ENCODE data around the gene TRAF3. TPM values are rescaled to one million over a fixed set of nuclear protein-coding genes. Genes with fewer than 3 reads are reported as not detected.

TRAF3 gene
- total RNA-seq, 2 experiments from 2014 or later: 28.9 to 31.0 TPM

DNA sequence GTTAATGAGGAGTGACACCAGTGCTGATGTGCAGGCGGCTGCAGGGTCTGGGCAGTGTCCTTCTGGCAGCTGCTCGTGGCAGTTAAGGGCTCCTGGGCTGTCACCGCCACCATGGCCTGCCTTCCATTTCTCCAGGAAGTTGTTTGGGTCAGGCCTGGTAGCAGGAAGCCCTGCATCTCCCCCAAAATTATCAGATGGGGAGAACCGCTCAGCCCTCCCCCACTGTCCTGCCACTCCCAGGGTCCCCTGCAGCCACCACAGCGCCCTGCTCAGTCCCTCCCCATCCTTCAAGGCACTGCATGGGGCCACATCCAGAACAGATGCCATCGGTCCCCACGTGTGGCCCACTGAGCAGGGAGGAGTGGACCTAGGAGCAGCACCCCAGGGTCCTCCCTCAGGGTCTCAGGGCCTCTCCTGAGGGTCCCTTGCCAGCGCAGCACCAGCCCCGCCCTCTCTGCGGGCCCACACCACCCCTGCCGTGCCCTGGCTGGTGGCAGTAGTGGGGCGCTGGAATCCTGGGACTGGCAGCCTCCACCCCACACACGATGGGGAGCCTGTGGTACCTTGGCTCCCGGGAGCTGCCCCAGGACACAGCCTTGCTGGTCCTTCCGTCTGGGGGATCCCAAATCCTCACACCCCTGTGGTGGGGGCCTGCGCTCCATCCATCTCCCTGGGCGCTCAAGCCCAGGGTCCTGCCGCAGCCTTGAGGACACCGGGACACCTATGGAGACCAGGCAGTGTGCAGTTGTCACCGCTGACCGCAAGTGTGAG lies 134.9 kb downstream of the TRAF3 start:
- Mint-ChIP-seq H3K27me3 (ENCODE audit: low read depth) (no peaks in the 10 kb centered on the region), H3K27ac (no peak overlapping the region), H3K9me3 (ENCODE audit: insufficient read depth) (no peaks in the 10 kb centered on the region), H3K4me1 (ENCODE audit: low read depth) (peaks cover 4% of the 10 kb centered on the region), H3K36me3 (ENCODE audit: low read depth) (no peaks in the 10 kb centered on the region), H3K4me3 (no peak overlapping the region)
- DNase-seq: no peak
- ChIA-PET CTCF (no interaction called here), POLR2A (no interaction called here)
- ATAC-seq: no peak

DNA sequence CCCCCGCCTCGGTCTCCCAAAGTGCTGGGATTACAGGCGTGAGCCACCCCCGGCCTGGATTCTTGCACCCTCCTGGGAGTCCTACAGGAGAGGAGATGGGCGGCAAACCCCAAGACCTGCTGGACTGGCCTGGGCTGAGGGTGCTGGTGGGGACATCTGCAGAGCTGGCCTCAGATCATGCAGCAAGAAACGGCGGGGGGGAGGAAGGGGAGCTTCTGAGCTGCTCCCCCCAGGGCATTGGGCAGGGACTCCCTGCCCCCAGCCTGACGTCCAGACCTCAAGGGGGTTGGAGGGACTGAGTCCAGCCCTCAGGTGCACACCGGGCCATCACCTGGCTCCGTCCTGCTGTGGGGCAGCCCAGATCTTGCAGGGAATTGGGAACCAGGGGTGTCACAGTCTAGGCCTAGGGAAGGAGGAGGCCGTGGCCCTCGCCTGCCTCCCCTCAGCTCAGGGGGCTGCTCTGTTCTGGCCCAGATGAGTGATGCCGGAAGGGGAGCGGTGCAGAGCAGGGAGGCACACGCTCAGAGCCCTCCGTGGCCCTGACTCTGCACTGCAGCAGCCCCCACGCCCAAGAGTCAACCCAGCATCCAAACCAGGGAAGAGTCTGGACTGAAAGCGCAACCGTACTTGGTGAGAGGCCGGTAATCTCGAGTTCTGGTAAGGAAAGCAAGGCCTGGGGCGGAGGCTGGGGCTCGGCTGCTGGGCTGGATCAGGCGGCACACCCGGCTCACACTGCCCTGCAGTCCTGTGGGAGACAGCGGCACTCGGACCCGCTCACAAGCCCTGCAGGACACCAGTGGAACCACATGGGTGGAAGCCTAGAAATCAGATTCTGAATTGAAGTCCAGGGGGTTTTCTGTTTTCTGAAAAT lies 136.3 kb downstream of the TRAF3 start:
- no peaks in the 10 kb centered on the region for H3K36me3 Mint-ChIP-seq (ENCODE audit: low read depth)
- ATAC-seq (no peak), DNase-seq (no peak)
- no peaks in the 10 kb centered on the region for H3K9me3 Mint-ChIP-seq (ENCODE audit: insufficient read depth)
- no peak overlapping the region for H3K27ac Mint-ChIP-seq
- ChIA-PET POLR2A (no interaction called here), CTCF (no interaction called here)
- no peak overlapping the region for H3K4me3 Mint-ChIP-seq
- no peaks in the 10 kb centered on the region for H3K27me3 Mint-ChIP-seq (ENCODE audit: low read depth)
- H3K4me1 Mint-ChIP-seq (ENCODE audit: low read depth): peaks cover 9% of the 10 kb centered on the region

- POLR2A ChIA-PET: no interaction called here
- Mint-ChIP-seq H3K9me3 (ENCODE audit: insufficient read depth) (no peaks in the 10 kb centered on the region), H3K27me3 (ENCODE audit: low read depth) (no peaks in the 10 kb centered on the region), H3K4me3 (no peak overlapping the region), H3K36me3 (ENCODE audit: low read depth) (no peaks in the 10 kb centered on the region), H3K4me1 (ENCODE audit: low read depth) (peaks cover 9% of the 10 kb centered on the region), H3K27ac (no peak overlapping the region)
- CTCF ChIA-PET: interaction anchor here (1.3 kb wide), 1 partner anchor 221 kb away, joined by 9 read pairs; no protein-coding TSS in a partner anchor
- ATAC-seq (no peak), DNase-seq (no peak)
Observed at GRCh38 chr14:102914474-102915291, 137.4 kb downstream of the TRAF3 start.

- ATAC-seq (no peak), DNase-seq (no peak)
- no peaks in the 10 kb centered on the region for H3K27me3 Mint-ChIP-seq (ENCODE audit: low read depth)
- POLR2A ChIA-PET: interaction anchor here (0.7 kb wide), 1 partner anchor 9 kb away, joined by 4 read pairs; no protein-coding TSS in a partner anchor
- CTCF ChIA-PET: interaction anchor here (1.3 to 3.2 kb wide), 2 partner anchors 142 to 221 kb away, joined by 9 to 11 read pairs; no protein-coding TSS in a partner anchor
- peak overlapping the region; percentile 12 for H3K27ac Mint-ChIP-seq
- no peaks in the 10 kb centered on the region for H3K9me3 Mint-ChIP-seq (ENCODE audit: insufficient read depth)
- H3K4me1 Mint-ChIP-seq (ENCODE audit: low read depth): peaks cover 9% of the 10 kb centered on the region
- no peak overlapping the region for H3K4me3 Mint-ChIP-seq
- no peaks in the 10 kb centered on the region for H3K36me3 Mint-ChIP-seq (ENCODE audit: low read depth)
Observed at GRCh38 chr14:102915292-102916110, 138.3 kb downstream of the TRAF3 start.

- Mint-ChIP-seq H3K9me3 (ENCODE audit: insufficient read depth) (no peaks in the 10 kb centered on the region), H3K4me3 (no peak overlapping the region), H3K27ac (peak overlapping the region; percentile 30), H3K27me3 (ENCODE audit: low read depth) (no peaks in the 10 kb centered on the region), H3K4me1 (ENCODE audit: low read depth) (peaks cover 9% of the 10 kb centered on the region), H3K36me3 (ENCODE audit: low read depth) (no peaks in the 10 kb centered on the region)
- CTCF ChIA-PET: interaction anchor here (0.6 to 3.2 kb wide), 5 partner anchors 28 to 392 kb away, joined by 3 to 30 read pairs (median 9); no protein-coding TSS in a partner anchor
- POLR2A ChIA-PET: interaction anchor here (0.7 kb wide), 1 partner anchor 8 kb away, joined by 4 read pairs; no protein-coding TSS in a partner anchor
- no peak for DNase-seq
- no peak for ATAC-seq
Observed at GRCh38 chr14:102916347-102917055, 139.3 kb downstream of the TRAF3 start.

DNA sequence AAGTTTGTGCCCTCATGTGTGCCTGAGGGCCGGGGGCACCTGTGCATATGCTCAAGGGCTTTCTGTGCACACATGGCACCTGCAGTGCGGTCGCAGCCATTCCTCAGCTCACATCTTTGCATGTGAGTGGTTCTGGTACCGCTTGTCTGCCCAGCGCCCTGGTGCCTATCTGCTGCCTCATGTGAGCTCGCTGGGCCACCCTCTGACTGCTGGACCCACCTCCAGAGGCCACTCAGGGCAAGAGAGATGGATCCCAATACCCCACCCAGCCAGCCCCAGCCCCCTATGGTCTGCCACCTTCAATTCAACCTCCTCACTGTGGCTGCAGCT lies 139.8 kb downstream of the TRAF3 start:
- ChIA-PET POLR2A (no interaction called here), CTCF (interaction anchor here (0.6 to 3.2 kb wide), 4 partner anchors 28 to 392 kb away, joined by 3 to 30 read pairs (median 7); no protein-coding TSS in a partner anchor)
- Mint-ChIP-seq H3K9me3 (ENCODE audit: insufficient read depth) (no peaks in the 10 kb centered on the region), H3K36me3 (ENCODE audit: low read depth) (no peaks in the 10 kb centered on the region), H3K27me3 (ENCODE audit: low read depth) (no peaks in the 10 kb centered on the region), H3K4me3 (no peak overlapping the region), H3K4me1 (ENCODE audit: low read depth) (peaks cover 9% of the 10 kb centered on the region), H3K27ac (peak overlapping the region; percentile 56)
- no peak for ATAC-seq
- DNase-seq: no peak

DNA sequence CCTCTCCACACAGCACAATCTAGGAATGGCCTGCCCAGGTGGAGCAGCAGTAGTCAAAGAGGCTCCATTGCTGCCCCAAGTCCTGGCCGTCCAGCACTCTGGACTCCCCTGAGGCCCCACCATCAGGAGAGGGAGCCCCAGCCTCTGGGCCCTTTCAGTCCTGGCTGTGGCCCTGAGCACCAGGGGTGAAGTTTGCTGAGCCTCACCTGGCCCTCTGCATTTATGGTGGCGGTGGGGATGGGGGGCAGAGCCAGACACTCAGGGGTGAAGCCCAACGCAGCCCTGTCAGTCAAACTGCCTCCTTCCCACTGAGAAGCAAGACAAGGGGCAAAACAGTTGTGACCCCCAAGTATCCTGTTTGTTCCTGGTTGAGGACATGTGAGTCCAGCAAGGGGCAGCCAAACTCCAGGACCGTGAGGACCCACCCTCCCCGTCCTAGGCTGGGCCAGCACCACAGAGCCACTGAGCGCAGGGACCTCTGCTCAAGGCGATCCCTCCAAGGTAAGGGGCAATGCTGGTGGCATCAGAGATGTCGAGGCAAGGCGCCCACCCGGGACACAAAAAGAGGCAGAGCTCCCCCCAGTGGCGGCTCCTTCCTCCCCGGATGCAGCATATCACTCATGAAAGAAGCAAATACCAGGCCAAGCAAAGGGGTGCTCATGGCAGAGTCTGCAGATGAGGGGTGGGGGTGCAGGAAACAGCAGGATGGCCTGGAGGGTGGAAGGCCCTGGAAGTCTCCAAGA lies 140.4 kb downstream of the TRAF3 start:
- Mint-ChIP-seq H3K9me3 (ENCODE audit: insufficient read depth) (no peaks in the 10 kb centered on the region), H3K36me3 (ENCODE audit: low read depth) (no peaks in the 10 kb centered on the region), H3K4me3 (no peak overlapping the region), H3K27ac (peak overlapping the region; percentile 56), H3K27me3 (ENCODE audit: low read depth) (no peaks in the 10 kb centered on the region), H3K4me1 (ENCODE audit: low read depth) (peaks cover 9% of the 10 kb centered on the region)
- ChIA-PET POLR2A (no interaction called here), CTCF (interaction anchor here (1.0 to 3.2 kb wide), 4 partner anchors 18 to 223 kb away, joined by 3 to 30 read pairs (median 7); no protein-coding TSS in a partner anchor)
- ATAC-seq (peak; percentile 50), DNase-seq (peak; percentile 77)

DNA sequence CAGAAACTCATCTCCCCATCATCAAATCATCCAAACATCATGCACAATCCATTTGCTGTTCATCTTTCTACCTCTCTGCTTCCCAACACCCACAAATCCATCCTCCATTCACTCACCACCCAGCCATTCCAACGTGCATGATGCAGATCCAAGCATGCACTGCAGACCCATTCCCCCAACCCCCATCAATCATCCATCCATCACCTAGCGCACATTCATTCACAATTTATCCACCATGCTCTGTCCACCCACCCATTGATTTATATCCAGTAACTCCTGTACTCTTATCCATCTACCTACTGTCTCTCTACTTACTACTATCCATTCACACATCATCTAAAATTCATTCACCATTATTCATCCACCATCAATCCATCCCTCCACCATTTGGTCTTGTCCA lies 141.2 kb downstream of the TRAF3 start:
- DNase-seq: no peak
- Mint-ChIP-seq H3K27me3 (ENCODE audit: low read depth) (peaks cover 3% of the 10 kb centered on the region), H3K36me3 (ENCODE audit: low read depth) (no peaks in the 10 kb centered on the region), H3K27ac (no peak overlapping the region), H3K4me3 (no peak overlapping the region), H3K4me1 (ENCODE audit: low read depth) (peaks cover 9% of the 10 kb centered on the region), H3K9me3 (ENCODE audit: insufficient read depth) (no peaks in the 10 kb centered on the region)
- ChIA-PET POLR2A (no interaction called here), CTCF (interaction anchor here (1.0 to 3.2 kb wide), 3 partner anchors 17 to 224 kb away, joined by 3 to 30 read pairs (median 11); no protein-coding TSS in a partner anchor)
- no peak for ATAC-seq

- no peaks in the 10 kb centered on the region for H3K36me3 Mint-ChIP-seq (ENCODE audit: low read depth)
- ChIA-PET CTCF (no interaction called here), POLR2A (no interaction called here)
- no peak overlapping the region for H3K4me3 Mint-ChIP-seq
- no peak for ATAC-seq
- no peak overlapping the region for H3K27ac Mint-ChIP-seq
- H3K4me1 Mint-ChIP-seq (ENCODE audit: low read depth): peaks cover 9% of the 10 kb centered on the region
- H3K9me3 Mint-ChIP-seq (ENCODE audit: insufficient read depth): no peaks in the 10 kb centered on the region
- DNase-seq: no peak
- H3K27me3 Mint-ChIP-seq (ENCODE audit: low read depth): peaks cover 9% of the 10 kb centered on the region
Observed at GRCh38 chr14:102920273-102920997, 143.2 kb downstream of the TRAF3 start.

- Mint-ChIP-seq H3K9me3 (ENCODE audit: insufficient read depth) (no peaks in the 10 kb centered on the region), H3K4me1 (ENCODE audit: low read depth) (peaks cover 6% of the 10 kb centered on the region), H3K4me3 (no peak overlapping the region), H3K27me3 (ENCODE audit: low read depth) (peaks cover 13% of the 10 kb centered on the region), H3K36me3 (ENCODE audit: low read depth) (no peaks in the 10 kb centered on the region), H3K27ac (no peak overlapping the region)
- ATAC-seq: no peak
- CTCF ChIA-PET: no interaction called here
- POLR2A ChIA-PET: no interaction called here
- DNase-seq: no peak
Observed at GRCh38 chr14:102920998-102921304, 143.7 kb downstream of the TRAF3 start.

All from activated CD8-positive, alpha-beta T cell treated with anti-CD3 and anti-CD28 coated beads, Interleukin-2, amount 10 ng/mL, durations not matched to agents 7 days and 5 days (primary cell).